Measurements from ENCODE around the gene ECHS1. TPM values are rescaled to one million over a fixed set of nuclear protein-coding genes. Genes with fewer than 3 reads are reported as not detected.

Gene ECHS1
- polyA plus RNA-seq, 1 of the 3 experiments (the other 2 are of a cell fraction), result 97.8 TPM

- Histone ChIP-seq H3K4me1 (ENCODE audit: control insufficient read depth in 1 of 2, insufficient read depth in 2 of 2, low read depth in 1 of 2, low read length in 1 of 2) (no peaks in the 10 kb centered on the region; a peak in 1 of 4 replicates), H2AFZ (ENCODE audit: low read depth) (no peak overlapping the region), H3K27me3 (ENCODE audit: insufficient read depth) (no peaks in the 10 kb centered on the region), H3K4me3 (ENCODE audit: low read depth in 2 of 2, low read length in 1 of 2) (no peak overlapping the region), H3K36me3 (replicated peaks in 1 of 2; ENCODE audit: control insufficient read depth in 1 of 2, insufficient read depth in 2 of 2, low read length in 1 of 2) (peaks cover 0 to 22% of the 10 kb centered on the region in 2 experiments), H3F3A (replicated peaks; ENCODE audit: insufficient read depth) (no peaks in the 10 kb centered on the region), H3K9me2 (no peaks in the 10 kb centered on the region), H3K79me2 (ENCODE audit: insufficient read depth) (no peaks in the 10 kb centered on the region), H3K9ac (no peak overlapping the region), H3K9me3 (no peaks in the 10 kb centered on the region), H3K27ac (ENCODE audit: low read depth in 2 of 2, low read length in 1 of 2) (no peak overlapping the region), H3K4me2 (no peak overlapping the region), H4K20me1 (ENCODE audit: insufficient read depth) (peaks cover 20% of the 10 kb centered on the region; the same call in 1 of the 2 replicates)
- DNase-seq, result peak; percentile 41
- TF ChIP-seq FOXM1 (IDR thresholded peaks at IDR 0.05; ENCODE audit: low read depth), result no peak
- 87% methylated on average over 10 of the region's 17 CpGs for WGBS (ENCODE audit: low lambda C conversion rate)
- ChIA-PET POLR2A (no interaction called here), CTCF (interaction anchor here (0.9 to 1.4 kb wide), 4 partner anchors 9 to 98 kb away, joined by 3 to 5 read pairs (median 4); no protein-coding TSS in a partner anchor)
Measured at GRCh38 chr10:133421336-133422222, 48.4 kb upstream of the ECHS1 start.

DNA sequence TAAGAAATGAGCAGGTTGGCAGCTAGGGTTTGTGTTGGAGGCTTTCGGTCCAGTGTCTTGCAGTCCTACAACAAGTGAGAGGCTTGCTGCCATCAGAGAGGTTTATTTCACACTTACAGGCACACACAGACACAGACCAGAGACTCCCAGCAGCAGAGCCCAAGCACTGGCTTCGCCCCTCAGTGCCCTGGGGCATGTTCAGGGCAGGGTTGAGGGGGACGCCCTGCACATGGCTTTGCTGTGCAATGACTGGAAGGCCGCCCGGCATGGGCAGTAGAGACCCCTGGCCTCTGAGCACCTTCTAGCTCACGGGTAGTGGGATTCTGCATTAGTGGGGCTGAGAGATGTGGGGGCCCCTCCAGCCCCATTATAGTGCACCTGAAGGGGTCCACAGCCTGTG, 47.4 kb upstream of the ECHS1 start:
- H3K4me2 ChIP-seq, result no peak overlapping the region

DNA sequence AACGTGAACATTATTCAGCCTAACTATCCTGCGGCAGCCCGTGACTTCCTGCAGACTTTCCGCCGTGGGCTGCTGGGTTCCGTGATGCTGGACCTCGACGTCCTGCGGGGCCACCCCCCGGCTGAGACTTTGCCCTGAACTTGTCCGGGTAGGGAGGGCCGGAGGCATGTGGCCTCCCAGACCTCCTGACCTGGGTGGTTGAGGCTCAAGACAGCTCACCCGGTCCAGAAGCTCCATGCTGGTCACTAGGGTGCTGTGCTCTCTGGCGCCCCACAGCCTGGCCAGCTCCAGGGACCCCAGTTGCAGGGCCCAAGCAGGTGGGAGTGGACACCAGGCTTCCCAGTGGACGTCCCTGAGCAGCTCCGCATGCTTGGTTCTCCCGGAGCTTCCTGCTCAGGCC, 46.9 kb upstream of the ECHS1 start:
- H3K4me1 ChIP-seq (ENCODE audit: control insufficient read depth in 1 of 2, insufficient read depth in 2 of 2, low read depth in 1 of 2, low read length in 1 of 2), result no peaks in the 10 kb centered on the region; a peak in 1 of 4 replicates
- H3K9ac ChIP-seq, result no peak overlapping the region
- H3K4me2 ChIP-seq, result no peak overlapping the region
- H3K27me3 ChIP-seq (ENCODE audit: insufficient read depth), result no peaks in the 10 kb centered on the region
- H3K9me3 ChIP-seq, result no peaks in the 10 kb centered on the region
- H3K27ac ChIP-seq (ENCODE audit: low read depth in 2 of 2, low read length in 1 of 2), result no peak overlapping the region
- TF ChIP-seq MAX (IDR thresholded peaks at IDR 0.05; ENCODE audit: low read depth), result no peak
- TF ChIP-seq TCF12 (IDR thresholded peaks at IDR 0.05), result no peak
- no peak for TF ChIP-seq TAF1 (IDR thresholded peaks at IDR 0.05; ENCODE audit: borderline replicate concordance, low read depth, low read length)
- no peak for TF ChIP-seq GABPA (IDR thresholded peaks at IDR 0.05; ENCODE audit: low read depth)
- no peak for TF ChIP-seq NFIC (IDR thresholded peaks at IDR 0.05; ENCODE audit: borderline replicate concordance)
- no peak for TF ChIP-seq FOSL2 (IDR thresholded peaks at IDR 0.05; ENCODE audit: borderline replicate concordance, low read depth)
- no peak for TF ChIP-seq TEAD4 (IDR thresholded peaks at IDR 0.05; ENCODE audit: borderline replicate concordance, insufficient read depth)
- TF ChIP-seq EZH2phosphoT487 (IDR thresholded peaks at IDR 0.05; ENCODE audit: borderline replicate concordance, low read depth), result no peak
- TF ChIP-seq FOXJ3 (CRISPR knock-in tag; IDR thresholded peaks at IDR 0.05), result no peak
- TF ChIP-seq, protein P1, sequence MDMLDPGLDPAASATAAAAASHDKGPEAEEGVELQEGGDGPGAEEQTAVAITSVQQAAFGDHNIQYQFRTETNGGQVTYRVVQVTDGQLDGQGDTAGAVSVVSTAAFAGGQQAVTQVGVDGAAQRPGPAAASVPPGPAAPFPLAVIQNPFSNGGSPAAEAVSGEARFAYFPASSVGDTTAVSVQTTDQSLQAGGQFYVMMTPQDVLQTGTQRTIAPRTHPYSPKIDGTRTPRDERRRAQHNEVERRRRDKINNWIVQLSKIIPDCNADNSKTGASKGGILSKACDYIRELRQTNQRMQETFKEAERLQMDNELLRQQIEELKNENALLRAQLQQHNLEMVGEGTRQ (IDR thresholded peaks at IDR 0.05; ENCODE audit: borderline replicate concordance, low read depth, low read length), result no peak
- TF ChIP-seq MXI1 (IDR thresholded peaks at IDR 0.05; ENCODE audit: low read depth, low read length), result no peak
- TF ChIP-seq CHD2 (IDR thresholded peaks at IDR 0.05; ENCODE audit: low read length, partially characterized antibody), result no peak
- TF ChIP-seq RAD21 (IDR thresholded peaks at IDR 0.05; ENCODE audit: low read length), result no peak
- TF ChIP-seq SMC3 (IDR thresholded peaks at IDR 0.05; ENCODE audit: low read depth, low read length), result no peak
- TF ChIP-seq SIN3A (IDR thresholded peaks at IDR 0.05; ENCODE audit: borderline replicate concordance, low read depth, low read length), result no peak
- TF ChIP-seq POLR2AphosphoS5 (IDR thresholded peaks at IDR 0.05; ENCODE audit: low read depth, low read length), result no peak
- no peaks in the 10 kb centered on the region for H3K9me2 ChIP-seq
- H3K4me3 ChIP-seq (ENCODE audit: low read depth in 2 of 2, low read length in 1 of 2), result no peak overlapping the region
- H4K20me1 ChIP-seq (ENCODE audit: insufficient read depth), result peaks cover 20% of the 10 kb centered on the region; the same call in 1 of the 2 replicates
- POLR2A ChIA-PET, result no interaction called here
- H2AFZ ChIP-seq (ENCODE audit: low read depth), result no peak overlapping the region
- no peaks in the 10 kb centered on the region; the same call in 1 of the 2 replicates for H3K79me2 ChIP-seq (ENCODE audit: insufficient read depth)
- DNase-seq, result no peak
- no peaks in the 10 kb centered on the region for H3F3A ChIP-seq (replicated peaks; ENCODE audit: insufficient read depth)
- peaks cover 6 to 30% of the 10 kb centered on the region in 2 experiments for H3K36me3 ChIP-seq (replicated peaks in 1 of 2; ENCODE audit: control insufficient read depth in 1 of 2, insufficient read depth in 2 of 2, low read length in 1 of 2)
- WGBS (ENCODE audit: low lambda C conversion rate), result 91% methylated on average over 4 of the region's 17 CpGs
- CTCF ChIA-PET, result interaction anchor here (1.8 kb wide), 1 partner anchor 91 kb away, joined by 10 read pairs; no protein-coding TSS in a partner anchor

More for the DNA sequence above, 47.4 kb upstream of the ECHS1 start:
- Histone ChIP-seq H2AFZ (ENCODE audit: low read depth) (no peak overlapping the region), H3F3A (replicated peaks; ENCODE audit: insufficient read depth) (no peaks in the 10 kb centered on the region), H3K27me3 (ENCODE audit: insufficient read depth) (no peaks in the 10 kb centered on the region), H3K79me2 (ENCODE audit: insufficient read depth) (no peaks in the 10 kb centered on the region), H3K4me3 (ENCODE audit: low read depth in 2 of 2, low read length in 1 of 2) (no peak overlapping the region), H3K4me1 (ENCODE audit: control insufficient read depth in 1 of 2, insufficient read depth in 2 of 2, low read depth in 1 of 2, low read length in 1 of 2) (no peaks in the 10 kb centered on the region; a peak in 1 of 4 replicates), H4K20me1 (ENCODE audit: insufficient read depth) (peaks cover 20% of the 10 kb centered on the region; the same call in 1 of the 2 replicates), H3K9me3 (no peaks in the 10 kb centered on the region), H3K27ac (ENCODE audit: low read depth in 2 of 2, low read length in 1 of 2) (no peak overlapping the region), H3K9ac (no peak overlapping the region), H3K9me2 (no peaks in the 10 kb centered on the region), H3K36me3 (replicated peaks in 1 of 2; ENCODE audit: control insufficient read depth in 1 of 2, insufficient read depth in 2 of 2, low read length in 1 of 2) (peaks cover 2 to 24% of the 10 kb centered on the region in 2 experiments)
- DNase-seq, result no peak
- no peak for TF ChIP-seq FOSL2 (IDR thresholded peaks at IDR 0.05; ENCODE audit: borderline replicate concordance, low read depth)
- POLR2A ChIA-PET, result no interaction called here
- WGBS (ENCODE audit: low lambda C conversion rate), result 80% methylated on average over 5 of the region's 6 CpGs
- CTCF ChIA-PET, result interaction anchor here (1.3 to 1.8 kb wide), 2 partner anchors 8 to 91 kb away, joined by 4 to 10 read pairs; no protein-coding TSS in a partner anchor
